ENCODE measurements around the gene RAD51B. TPM values are rescaled to one million over a fixed set of nuclear protein-coding genes. Genes with fewer than 3 reads are reported as not detected.

RAD51B gene
- total RNA-seq, 1 experiment from 2014 or later, result 20.0 TPM

DNA sequence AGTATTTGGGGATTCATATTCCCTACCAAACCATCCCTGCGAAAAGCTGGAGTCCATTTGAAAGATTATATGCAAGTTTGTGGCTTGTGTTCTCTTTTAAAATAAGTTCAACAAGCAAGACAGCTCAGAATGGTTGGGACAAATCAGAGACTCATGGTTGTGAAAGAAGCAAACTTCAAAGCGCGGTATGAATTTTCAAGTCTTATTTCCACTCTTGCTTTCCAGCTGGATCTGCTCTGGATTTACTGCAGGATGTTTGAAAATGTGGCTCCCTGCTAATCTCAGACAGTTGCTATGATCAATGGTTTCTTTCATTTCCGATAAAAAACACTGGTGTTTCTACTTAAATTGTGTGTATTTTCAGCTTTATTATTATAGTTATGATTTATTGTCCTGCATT, 477.5 kb downstream of the RAD51B start:
- Histone ChIP-seq H3K4me2 (ENCODE audit: low read length) (no peak overlapping the region), H4K20me1 (ENCODE audit: insufficient read depth) (no peaks in the 10 kb centered on the region), H3K27me3 (ENCODE audit: insufficient read depth, low read length) (no peaks in the 10 kb centered on the region), H3K4me1 (ENCODE audit: control insufficient read depth in 1 of 2, insufficient read depth in 2 of 2, low read length in 2 of 2) (peaks cover 49 to 54% of the 10 kb centered on the region in 2 experiments), H3K9me2 (ENCODE audit: insufficient read depth) (no peaks in the 10 kb centered on the region), H3K36me3 (ENCODE audit: control insufficient read depth in 1 of 2, insufficient read depth in 2 of 2, low read length in 2 of 2) (no peaks in the 10 kb centered on the region), H2AFZ (ENCODE audit: low read depth, low read length, poor library complexity, severe bottlenecking) (no peak overlapping the region), H3K4me3 (replicated peaks in 1 of 2; ENCODE audit: low read depth in 1 of 2, low read length in 2 of 2) (no peak overlapping the region), H3K79me2 (ENCODE audit: insufficient read depth, low read length) (no peaks in the 10 kb centered on the region), H3K27ac (ENCODE audit: low read depth, low read length) (no peak overlapping the region), H3K9ac (ENCODE audit: low read length) (no peak overlapping the region), H3K9me3 (ENCODE audit: control insufficient read depth in 1 of 2, insufficient read depth in 1 of 2, low read depth in 1 of 2, low read length in 2 of 2) (peaks cover 0 to 1% of the 10 kb centered on the region in 2 experiments; a peak in 1 of 4 replicates)
- ATAC-seq (no peak), DNase-seq (ENCODE audit: low read depth, low spot score) (no peak)
- intact Hi-C loops (cut with micrococcal nuclease), result no loop called here
- ChIA-PET CTCF (no interaction called here), RAD21 (ENCODE audit: low non-redundant PET in 1 of 2, low total read pairs in 2 of 2, uncharacterized antibody in 2 of 2, unreplicated experiment in 2 of 2) (no interaction called here), POLR2A (interaction anchor here (1.2 kb wide), 1 partner anchor 491 kb away, joined by 3 read pairs; no protein-coding TSS in a partner anchor)
- TF ChIP-seq EGR1 (IDR thresholded peaks at IDR 0.05; ENCODE audit: low read depth) (no peak), RAD21 (IDR thresholded peaks at IDR 0.05; ENCODE audit: low read depth) (no peak), SP1 (IDR thresholded peaks at IDR 0.05; ENCODE audit: low read depth) (no peak), TCF7L2 (IDR thresholded peaks at IDR 0.05; ENCODE audit: borderline replicate concordance, extremely low read depth, insufficient read depth, insufficient read length) (no peak), JUND (IDR thresholded peaks at IDR 0.05) (no peak), SRF (IDR thresholded peaks at IDR 0.05; ENCODE audit: low read depth) (no peak), CBX3 (IDR thresholded peaks at IDR 0.05; ENCODE audit: low read depth) (no peak), CEBPB (IDR thresholded peaks at IDR 0.05; ENCODE audit: low read depth) (no peak), ZNF274 (IDR thresholded peaks at IDR 0.05; ENCODE audit: low read depth, low read length) (no peak), EZH2phosphoT487 (IDR thresholded peaks at IDR 0.05; ENCODE audit: borderline replicate concordance) (no peak), YY1 (IDR thresholded peaks at IDR 0.05; ENCODE audit: extremely low read depth, insufficient replicate concordance, low read depth, low read length) (no peak), POLR2AphosphoS5 (IDR thresholded peaks at IDR 0.05; ENCODE audit: low read depth, low read length) (no peak)
- TF ChIP-seq, protein P1, sequence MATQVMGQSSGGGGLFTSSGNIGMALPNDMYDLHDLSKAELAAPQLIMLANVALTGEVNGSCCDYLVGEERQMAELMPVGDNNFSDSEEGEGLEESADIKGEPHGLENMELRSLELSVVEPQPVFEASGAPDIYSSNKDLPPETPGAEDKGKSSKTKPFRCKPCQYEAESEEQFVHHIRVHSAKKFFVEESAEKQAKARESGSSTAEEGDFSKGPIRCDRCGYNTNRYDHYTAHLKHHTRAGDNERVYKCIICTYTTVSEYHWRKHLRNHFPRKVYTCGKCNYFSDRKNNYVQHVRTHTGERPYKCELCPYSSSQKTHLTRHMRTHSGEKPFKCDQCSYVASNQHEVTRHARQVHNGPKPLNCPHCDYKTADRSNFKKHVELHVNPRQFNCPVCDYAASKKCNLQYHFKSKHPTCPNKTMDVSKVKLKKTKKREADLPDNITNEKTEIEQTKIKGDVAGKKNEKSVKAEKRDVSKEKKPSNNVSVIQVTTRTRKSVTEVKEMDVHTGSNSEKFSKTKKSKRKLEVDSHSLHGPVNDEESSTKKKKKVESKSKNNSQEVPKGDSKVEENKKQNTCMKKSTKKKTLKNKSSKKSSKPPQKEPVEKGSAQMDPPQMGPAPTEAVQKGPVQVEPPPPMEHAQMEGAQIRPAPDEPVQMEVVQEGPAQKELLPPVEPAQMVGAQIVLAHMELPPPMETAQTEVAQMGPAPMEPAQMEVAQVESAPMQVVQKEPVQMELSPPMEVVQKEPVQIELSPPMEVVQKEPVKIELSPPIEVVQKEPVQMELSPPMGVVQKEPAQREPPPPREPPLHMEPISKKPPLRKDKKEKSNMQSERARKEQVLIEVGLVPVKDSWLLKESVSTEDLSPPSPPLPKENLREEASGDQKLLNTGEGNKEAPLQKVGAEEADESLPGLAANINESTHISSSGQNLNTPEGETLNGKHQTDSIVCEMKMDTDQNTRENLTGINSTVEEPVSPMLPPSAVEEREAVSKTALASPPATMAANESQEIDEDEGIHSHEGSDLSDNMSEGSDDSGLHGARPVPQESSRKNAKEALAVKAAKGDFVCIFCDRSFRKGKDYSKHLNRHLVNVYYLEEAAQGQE (IDR thresholded peaks at IDR 0.05; ENCODE audit: low read depth), result no peak
- TF ChIP-seq, protein P2, sequence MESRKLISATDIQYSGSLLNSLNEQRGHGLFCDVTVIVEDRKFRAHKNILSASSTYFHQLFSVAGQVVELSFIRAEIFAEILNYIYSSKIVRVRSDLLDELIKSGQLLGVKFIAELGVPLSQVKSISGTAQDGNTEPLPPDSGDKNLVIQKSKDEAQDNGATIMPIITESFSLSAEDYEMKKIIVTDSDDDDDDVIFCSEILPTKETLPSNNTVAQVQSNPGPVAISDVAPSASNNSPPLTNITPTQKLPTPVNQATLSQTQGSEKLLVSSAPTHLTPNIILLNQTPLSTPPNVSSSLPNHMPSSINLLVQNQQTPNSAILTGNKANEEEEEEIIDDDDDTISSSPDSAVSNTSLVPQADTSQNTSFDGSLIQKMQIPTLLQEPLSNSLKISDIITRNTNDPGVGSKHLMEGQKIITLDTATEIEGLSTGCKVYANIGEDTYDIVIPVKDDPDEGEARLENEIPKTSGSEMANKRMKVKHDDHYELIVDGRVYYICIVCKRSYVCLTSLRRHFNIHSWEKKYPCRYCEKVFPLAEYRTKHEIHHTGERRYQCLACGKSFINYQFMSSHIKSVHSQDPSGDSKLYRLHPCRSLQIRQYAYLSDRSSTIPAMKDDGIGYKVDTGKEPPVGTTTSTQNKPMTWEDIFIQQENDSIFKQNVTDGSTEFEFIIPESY (IDR thresholded peaks at IDR 0.05; ENCODE audit: extremely low read depth, insufficient replicate concordance, low read length), result no peak
- TF ChIP-seq, protein P3, sequence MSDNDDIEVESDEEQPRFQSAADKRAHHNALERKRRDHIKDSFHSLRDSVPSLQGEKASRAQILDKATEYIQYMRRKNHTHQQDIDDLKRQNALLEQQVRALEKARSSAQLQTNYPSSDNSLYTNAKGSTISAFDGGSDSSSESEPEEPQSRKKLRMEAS (IDR thresholded peaks at IDR 0.05), result no peak
- TF ChIP-seq, protein P4, sequence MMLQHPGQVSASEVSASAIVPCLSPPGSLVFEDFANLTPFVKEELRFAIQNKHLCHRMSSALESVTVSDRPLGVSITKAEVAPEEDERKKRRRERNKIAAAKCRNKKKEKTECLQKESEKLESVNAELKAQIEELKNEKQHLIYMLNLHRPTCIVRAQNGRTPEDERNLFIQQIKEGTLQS (IDR thresholded peaks at IDR 0.05), result no peak
- no TSS peak for BruUV-seq (replicated peaks)

Measured in HCT116 (cell line).